ENCODE results near the gene GPRC5A. TPM values are rescaled to one million over a fixed set of nuclear protein-coding genes. Genes with fewer than 3 reads are reported as not detected.

Gene GPRC5A
- total RNA-seq, 1 donor from 2014 or later = not detected

DNA sequence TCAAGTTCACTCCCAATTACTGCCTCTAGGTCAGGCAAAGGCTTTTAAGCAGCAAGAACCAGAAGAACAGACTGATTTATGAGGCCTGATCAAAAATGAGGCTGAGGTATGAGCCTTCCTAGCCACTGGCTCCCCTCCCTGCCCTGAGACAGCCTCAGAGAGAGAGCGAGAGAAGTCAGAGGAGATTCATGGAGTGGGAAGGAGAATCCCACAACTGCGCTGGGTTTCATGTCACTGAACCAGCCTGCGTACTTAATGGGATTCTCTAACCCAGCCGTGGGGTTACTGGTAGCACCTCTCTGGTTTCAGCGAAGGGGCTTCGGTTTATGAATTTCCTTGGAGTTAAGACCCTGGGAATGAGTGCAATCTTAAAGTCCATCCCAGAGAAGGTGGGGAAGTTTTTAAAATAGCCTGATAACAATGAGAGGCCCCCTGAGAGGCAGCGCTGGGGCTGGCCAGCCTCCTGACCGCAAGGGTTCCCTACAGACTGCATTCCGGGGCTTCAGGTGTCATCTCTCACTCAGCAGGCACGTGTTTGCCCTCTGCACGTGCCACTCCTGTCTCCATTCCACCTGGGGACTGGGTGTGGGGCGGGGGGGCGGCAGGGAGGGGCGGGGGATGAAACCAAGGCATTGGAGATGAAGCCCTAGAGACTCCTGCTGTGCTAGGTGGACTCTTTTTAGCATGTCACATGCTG lies 6.1 kb upstream of the GPRC5A start:
- H3K27ac Mint-ChIP-seq (ENCODE audit: unreplicated experiment) = no peak overlapping the region
- no peaks in the 10 kb centered on the region for H3K4me1 Mint-ChIP-seq (ENCODE audit: low read depth, unreplicated experiment)
- DNase-seq = no peak
- H3K9me3 Mint-ChIP-seq (ENCODE audit: unreplicated experiment) = peaks cover 2% of the 10 kb centered on the region
- TF ChIP-seq CTCF (IDR thresholded peaks at IDR 0.05; ENCODE audit: partially characterized antibody, unreplicated experiment) = no peak
- no peaks in the 10 kb centered on the region for H3K27me3 Mint-ChIP-seq (ENCODE audit: unreplicated experiment)
- H3K4me3 Mint-ChIP-seq (ENCODE audit: unreplicated experiment) = no peak overlapping the region
- no peaks in the 10 kb centered on the region for H3K36me3 Mint-ChIP-seq (ENCODE audit: unreplicated experiment)

DNA sequence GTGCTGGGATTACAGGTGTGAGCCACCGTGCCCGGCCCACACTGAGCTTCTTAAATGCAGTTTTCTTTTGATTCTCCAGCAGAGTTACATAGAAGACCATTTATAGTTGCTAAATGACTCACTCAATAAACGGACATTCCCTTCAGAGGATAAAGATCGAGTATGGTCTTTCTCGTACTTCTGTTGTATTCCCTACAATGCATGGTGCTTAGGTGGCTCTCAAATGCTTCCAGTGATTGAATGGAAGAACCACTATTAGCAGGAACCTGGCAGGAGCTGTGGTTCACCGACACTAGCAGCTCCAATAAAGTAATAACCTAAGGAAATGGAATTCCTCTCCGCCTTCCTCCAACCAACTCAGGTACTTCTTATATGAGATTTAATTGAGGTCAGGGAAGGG lies 3.9 kb upstream of the GPRC5A start:
- no peak for TF ChIP-seq CTCF (IDR thresholded peaks at IDR 0.05; ENCODE audit: partially characterized antibody, unreplicated experiment)
- H3K27me3 Mint-ChIP-seq (ENCODE audit: unreplicated experiment) = peaks cover 3% of the 10 kb centered on the region
- no peaks in the 10 kb centered on the region for H3K4me1 Mint-ChIP-seq (ENCODE audit: low read depth, unreplicated experiment)
- H3K36me3 Mint-ChIP-seq (ENCODE audit: unreplicated experiment) = no peaks in the 10 kb centered on the region
- DNase-seq = no peak
- H3K9me3 Mint-ChIP-seq (ENCODE audit: unreplicated experiment) = peaks cover 2% of the 10 kb centered on the region
- no peak overlapping the region for H3K4me3 Mint-ChIP-seq (ENCODE audit: unreplicated experiment)
- H3K27ac Mint-ChIP-seq (ENCODE audit: unreplicated experiment) = no peak overlapping the region

DNA sequence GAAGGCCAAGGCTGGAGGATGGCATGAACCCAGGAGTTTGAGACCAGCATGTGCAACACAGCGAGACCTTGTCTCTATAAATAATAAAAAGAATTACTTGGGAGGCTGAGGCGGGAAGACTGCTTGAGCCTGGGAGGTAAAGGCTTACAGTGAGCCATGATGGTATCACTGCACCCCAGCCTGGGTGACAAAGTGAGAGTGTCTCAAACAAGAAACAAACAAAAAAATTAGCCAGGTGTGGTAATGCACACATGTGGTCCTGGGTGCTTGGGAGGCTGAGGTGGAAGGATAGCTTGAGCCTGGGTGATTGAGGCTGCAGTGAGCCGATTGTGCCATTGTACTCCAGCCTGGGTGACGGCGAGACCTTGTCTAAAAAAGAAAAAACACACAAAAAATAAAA lies 1.7 kb upstream of the GPRC5A start:
- H3K4me3 Mint-ChIP-seq (ENCODE audit: unreplicated experiment) = no peak overlapping the region
- TF ChIP-seq CTCF (IDR thresholded peaks at IDR 0.05; ENCODE audit: partially characterized antibody, unreplicated experiment) = no peak
- no peak overlapping the region for H3K27ac Mint-ChIP-seq (ENCODE audit: unreplicated experiment)
- H3K4me1 Mint-ChIP-seq (ENCODE audit: low read depth, unreplicated experiment) = no peaks in the 10 kb centered on the region
- peaks cover 1% of the 10 kb centered on the region for H3K9me3 Mint-ChIP-seq (ENCODE audit: unreplicated experiment)
- H3K36me3 Mint-ChIP-seq (ENCODE audit: unreplicated experiment) = no peaks in the 10 kb centered on the region
- DNase-seq = no peak
- H3K27me3 Mint-ChIP-seq (ENCODE audit: unreplicated experiment) = peaks cover 4% of the 10 kb centered on the region

GRCh38 chr12:12890543-12891079 lies 751 bp upstream of the GPRC5A start:
- H3K27ac Mint-ChIP-seq (ENCODE audit: unreplicated experiment) = no peak overlapping the region
- DNase-seq = peak; percentile 19
- no peak for TF ChIP-seq CTCF (IDR thresholded peaks at IDR 0.05; ENCODE audit: partially characterized antibody, unreplicated experiment)
- peaks cover 1% of the 10 kb centered on the region for H3K9me3 Mint-ChIP-seq (ENCODE audit: unreplicated experiment)
- peaks cover 4% of the 10 kb centered on the region for H3K27me3 Mint-ChIP-seq (ENCODE audit: unreplicated experiment)
- peak overlapping the region; percentile 81 for H3K4me3 Mint-ChIP-seq (ENCODE audit: unreplicated experiment)
- H3K4me1 Mint-ChIP-seq (ENCODE audit: low read depth, unreplicated experiment) = no peaks in the 10 kb centered on the region
- H3K36me3 Mint-ChIP-seq (ENCODE audit: unreplicated experiment) = no peaks in the 10 kb centered on the region

DNA sequence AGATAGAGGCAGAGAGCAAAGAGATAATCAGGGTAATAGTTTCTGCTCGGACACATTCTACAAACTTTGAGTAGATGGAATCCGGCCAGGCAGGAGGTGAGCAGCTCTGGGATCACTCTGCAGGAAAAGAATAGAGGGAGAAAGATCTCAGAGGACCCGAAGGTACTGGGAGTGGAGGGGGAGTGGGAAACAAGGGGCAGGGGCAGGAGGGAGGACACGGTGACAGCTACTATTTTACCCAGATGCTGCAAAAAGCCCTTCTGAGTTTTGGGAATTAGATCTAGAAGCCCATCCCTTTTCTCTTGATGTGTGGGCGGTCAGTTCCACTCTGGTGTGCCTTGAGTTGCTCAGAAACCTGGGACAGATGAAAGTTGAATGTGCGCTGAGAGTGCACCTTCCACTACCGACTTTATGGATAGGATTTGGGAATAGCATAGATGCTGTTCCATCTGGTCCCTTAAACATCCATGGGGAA lies 556 bp downstream of the GPRC5A start:
- TF ChIP-seq CTCF (IDR thresholded peaks at IDR 0.05; ENCODE audit: partially characterized antibody, unreplicated experiment) = no peak
- Mint-ChIP-seq H3K4me3 (ENCODE audit: unreplicated experiment) (peak overlapping the region; percentile 78), H3K27me3 (ENCODE audit: unreplicated experiment) (peaks cover 7% of the 10 kb centered on the region), H3K9me3 (ENCODE audit: unreplicated experiment) (peaks cover 1% of the 10 kb centered on the region), H3K36me3 (ENCODE audit: unreplicated experiment) (no peaks in the 10 kb centered on the region), H3K27ac (ENCODE audit: unreplicated experiment) (no peak overlapping the region), H3K4me1 (ENCODE audit: low read depth, unreplicated experiment) (no peaks in the 10 kb centered on the region)
- no peak for DNase-seq

All from glutamatergic neuron (in vitro differentiated cells).